Mesodermal cell (in vitro differentiated cells): ENCODE data around the gene OTX2.

ENCODE experiments used
- H3K27ac ChIP-seq: 2 replicates; pipeline ENCODE4 v1.7.0; 2013; ENCODE audit warnings: mild to moderate bottlenecking, low read depth, low read length, moderate library complexity; ENCODE audit not compliant: severe bottlenecking
- H3K36me3 ChIP-seq: 2 replicates; pipeline ENCODE4 v1.7.1; 2013; ENCODE audit warnings: mild to moderate bottlenecking, low read length, moderate library complexity; ENCODE audit not compliant: control insufficient read depth, insufficient read depth
- H3K4me1 ChIP-seq: one replicate; pipeline ENCODE4 v1.7.1; 2013; ENCODE audit warnings: mild to moderate bottlenecking, low read length; ENCODE audit not compliant: insufficient read depth, control insufficient read depth, poor library complexity, severe bottlenecking
- H3K4me3 ChIP-seq: 2 replicates; pipeline ENCODE4 v1.7.0; 2013; ENCODE audit warnings: low read length, control low read depth, mild to moderate bottlenecking; ENCODE audit not compliant: insufficient read depth, poor library complexity, severe bottlenecking; ENCODE audit errors: extremely low read depth
- H3K9me3 ChIP-seq: 2 replicates; pipeline ENCODE4 v1.7.1; 2013; ENCODE audit warnings: mild to moderate bottlenecking, low read length, moderate library complexity; ENCODE audit not compliant: control insufficient read depth
- WGBS, 2 experiments: methylation state at CpG; one replicate each; pipeline ENCODE4 v1.1.5; 2013; ENCODE audit warnings: missing lambda C conversion rate in 2 of 2; ENCODE audit not compliant: insufficient coverage in 2 of 2; 5-methylcytosine and 5-hydroxymethylcytosine counted together

The OTX2 gene

GRCh38 chr14:56803816-56804535 is 6.3 kb downstream of the OTX2 start:
- H3K36me3 ChIP-seq = no peaks in the 10 kb centered on the region
- no peaks in the 10 kb centered on the region for H3K9me3 ChIP-seq
- no peak overlapping the region for H3K4me3 ChIP-seq
- WGBS, 2 experiments = 7 to 8% methylated on average over 13 to 18 of the region's 29 CpGs
- no peak overlapping the region for H3K27ac ChIP-seq
- peaks cover 26% of the 10 kb centered on the region for H3K4me1 ChIP-seq

DNA sequence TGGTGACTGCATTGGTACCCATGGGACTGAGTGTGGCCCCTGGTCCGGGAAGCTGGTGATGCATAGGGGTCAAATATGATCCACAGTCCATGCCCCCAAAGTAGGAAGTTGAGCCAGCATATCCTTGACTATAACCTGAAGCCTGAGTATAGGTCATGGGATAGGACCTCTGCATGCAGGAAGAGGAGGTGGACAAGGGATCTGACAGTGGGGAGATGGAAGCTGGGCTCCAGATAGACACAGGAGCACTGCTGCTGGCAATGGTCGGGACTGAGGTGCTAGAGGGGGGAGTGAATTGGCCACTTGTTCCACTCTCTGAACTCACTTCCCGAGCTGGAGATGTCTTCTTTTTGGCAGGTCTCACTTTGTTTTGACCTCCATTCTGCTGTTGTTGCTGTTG is 8.4 kb downstream of the OTX2 start:
- no peaks in the 10 kb centered on the region for H3K36me3 ChIP-seq
- H3K4me1 ChIP-seq = peaks cover 12% of the 10 kb centered on the region
- H3K4me3 ChIP-seq = no peak overlapping the region
- 80 to 82% methylated on average over 3 of the region's 3 CpGs for WGBS, 2 experiments
- H3K9me3 ChIP-seq = no peaks in the 10 kb centered on the region
- no peak overlapping the region for H3K27ac ChIP-seq

- Histone ChIP-seq H3K4me3 (no peak overlapping the region), H3K4me1 (peaks cover 4% of the 10 kb centered on the region), H3K9me3 (no peaks in the 10 kb centered on the region), H3K27ac (no peak overlapping the region), H3K36me3 (no peaks in the 10 kb centered on the region)
- WGBS, 2 experiments = 13 to 15% methylated on average over 3 to 5 of the region's 5 CpGs
These were observed 11.0 kb downstream of the OTX2 start for GRCh38 chr14:56799343-56799645.

- Histone ChIP-seq H3K27ac (no peak overlapping the region), H3K36me3 (no peaks in the 10 kb centered on the region), H3K4me1 (peaks cover 4% of the 10 kb centered on the region), H3K4me3 (no peak overlapping the region), H3K9me3 (no peaks in the 10 kb centered on the region)
- 7 to 9% methylated on average over 18 to 26 of the region's 41 CpGs for WGBS, 2 experiments
These were observed 11.6 kb downstream of the OTX2 start for GRCh38 chr14:56798447-56799342.

GRCh38 chr14:56797569-56798446 is 12.5 kb downstream of the OTX2 start:
- WGBS, 2 experiments = 11 to 13% methylated on average over 45 to 55 of the region's 77 CpGs
- Histone ChIP-seq H3K36me3 (no peaks in the 10 kb centered on the region), H3K4me1 (peaks cover 4% of the 10 kb centered on the region), H3K9me3 (no peaks in the 10 kb centered on the region), H3K27ac (no peak overlapping the region), H3K4me3 (no peak overlapping the region)

- Histone ChIP-seq H3K4me1 (peaks cover 4% of the 10 kb centered on the region), H3K27ac (no peak overlapping the region), H3K9me3 (no peaks in the 10 kb centered on the region), H3K36me3 (no peaks in the 10 kb centered on the region), H3K4me3 (no peak overlapping the region)
- 27 to 36% methylated on average over 22 to 23 of the region's 23 CpGs for WGBS, 2 experiments
These were observed 13.2 kb downstream of the OTX2 start for GRCh38 chr14:56797003-56797568.

DNA sequence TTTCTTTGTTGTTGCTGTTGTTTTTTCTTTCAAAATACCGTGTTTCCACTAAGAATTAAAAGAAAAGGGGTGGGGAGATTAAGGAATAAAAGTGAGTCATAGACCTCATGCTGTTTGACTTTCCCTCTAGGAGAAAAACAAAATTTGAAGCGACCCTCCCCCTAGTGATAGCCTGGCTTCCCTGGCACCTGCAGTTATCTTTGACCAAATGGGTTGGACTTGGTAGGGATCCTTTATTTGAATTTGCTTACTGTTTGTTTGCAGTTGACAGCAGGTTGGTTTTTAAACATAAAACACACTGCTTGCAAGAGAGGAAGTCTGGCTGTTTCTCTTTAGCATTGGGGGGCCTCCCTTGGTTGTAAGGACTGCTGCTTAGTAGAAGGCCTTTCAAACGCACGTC is 14.0 kb downstream of the OTX2 start:
- Histone ChIP-seq H3K9me3 (no peaks in the 10 kb centered on the region), H3K27ac (no peak overlapping the region), H3K4me1 (peaks cover 4% of the 10 kb centered on the region), H3K36me3 (no peaks in the 10 kb centered on the region), H3K4me3 (no peak overlapping the region)
- WGBS, 2 experiments = 10 to 27% methylated on average over 2 to 3 of the region's 4 CpGs

DNA sequence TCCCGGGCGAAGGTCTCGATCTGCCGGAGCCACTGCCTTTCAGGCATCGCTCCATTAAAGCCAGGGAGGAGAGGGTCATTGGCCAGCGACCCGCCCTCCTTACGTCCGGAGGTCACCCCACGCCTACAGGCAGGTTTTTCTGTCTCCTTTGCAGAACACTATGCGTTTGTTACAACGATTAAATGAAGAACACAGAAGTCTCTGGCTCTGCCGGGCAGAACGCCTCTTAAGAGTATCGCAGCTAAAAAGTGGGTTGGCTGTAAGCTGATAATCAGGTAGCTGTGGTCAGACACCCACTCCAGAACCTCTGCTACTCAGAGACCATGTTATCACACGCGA is 15.0 kb downstream of the OTX2 start:
- Histone ChIP-seq H3K4me3 (no peak overlapping the region), H3K9me3 (no peaks in the 10 kb centered on the region), H3K27ac (no peak overlapping the region), H3K36me3 (no peaks in the 10 kb centered on the region), H3K4me1 (peaks cover 4% of the 10 kb centered on the region)
- 27 to 35% methylated on average over 11 to 17 of the region's 17 CpGs for WGBS, 2 experiments

- Histone ChIP-seq H3K36me3 (no peaks in the 10 kb centered on the region), H3K9me3 (no peaks in the 10 kb centered on the region), H3K4me1 (peaks cover 4% of the 10 kb centered on the region), H3K4me3 (no peak overlapping the region), H3K27ac (no peak overlapping the region)
- 20 to 28% methylated on average over 39 to 46 of the region's 56 CpGs for WGBS, 2 experiments
These were observed 15.6 kb downstream of the OTX2 start for GRCh38 chr14:56794557-56795283.

- no peak overlapping the region for H3K4me3 ChIP-seq
- no peaks in the 10 kb centered on the region for H3K36me3 ChIP-seq
- H3K4me1 ChIP-seq = peaks cover 4% of the 10 kb centered on the region
- no peak overlapping the region for H3K27ac ChIP-seq
- WGBS, 2 experiments = 27 to 34% methylated on average over 16 to 26 of the region's 33 CpGs
- no peaks in the 10 kb centered on the region for H3K9me3 ChIP-seq
These were observed 16.2 kb downstream of the OTX2 start for GRCh38 chr14:56794088-56794556.
